HG03354 (cell line): ENCODE results near the gene BRD4.

Experiments
- ATAC-seq: cut with Tn5 transposase; IDR thresholded peaks from one replicate; pipeline ENCODE4 v1.9.1; 2021; ENCODE audit warnings: mild to moderate bottlenecking; ENCODE audit not compliant: unreplicated experiment, poor library complexity, severe bottlenecking

The BRD4 gene

GRCh38 chr19:15318241-15318691 lies 14.1 kb downstream of the BRD4 start:
- no peak for ATAC-seq

- ATAC-seq: no peak
Observed at GRCh38 chr19:15317392-15318071, 14.8 kb downstream of the BRD4 start.

GRCh38 chr19:15316498-15316897 lies 15.8 kb downstream of the BRD4 start:
- no peak for ATAC-seq

GRCh38 chr19:15315101-15315500 lies 17.2 kb downstream of the BRD4 start:
- no peak for ATAC-seq

GRCh38 chr19:15313649-15314279 lies 18.6 kb downstream of the BRD4 start:
- ATAC-seq: no peak

GRCh38 chr19:15307169-15307568 lies 25.2 kb downstream of the BRD4 start:
- ATAC-seq: no peak

GRCh38 chr19:15305582-15306334 lies 26.6 kb downstream of the BRD4 start:
- ATAC-seq: no peak

- ATAC-seq: no peak
Observed at GRCh38 chr19:15304140-15304705, 28.1 kb downstream of the BRD4 start.

- ATAC-seq: no peak
Observed at GRCh38 chr19:15303105-15303780, 29.1 kb downstream of the BRD4 start.

- ATAC-seq: no peak
Observed at GRCh38 chr19:15300533-15301197, 31.7 kb downstream of the BRD4 start.

- ATAC-seq: no peak
Observed at GRCh38 chr19:15299568-15300409, 32.5 kb downstream of the BRD4 start.

- no peak for ATAC-seq
Observed at GRCh38 chr19:15298847-15299567, 33.3 kb downstream of the BRD4 start.

GRCh38 chr19:15297416-15298224 lies 34.7 kb downstream of the BRD4 start:
- ATAC-seq: no peak

GRCh38 chr19:15296841-15297415 lies 35.4 kb downstream of the BRD4 start:
- no peak for ATAC-seq

GRCh38 chr19:15296353-15296752 lies 36.0 kb downstream of the BRD4 start:
- ATAC-seq: no peak

GRCh38 chr19:15294561-15294990 lies 37.8 kb downstream of the BRD4 start:
- no peak for ATAC-seq
